ENCODE data around the gene GNG5.
A peak's percentile ranks its signal among the peaks of the same experiment; 100 is the strongest.
"Not testable (repeated sequence)": the region's sequence is repeated elsewhere in the genome, so short reads cannot be mapped to it uniquely, and the experiment has no call there.

The GNG5 gene

GRCh38 chr1:84481317-84481716, 25.1 kb downstream of the GNG5 start:
- no peak for DNase-seq

GRCh38 chr1:84480650-84481049, 25.7 kb downstream of the GNG5 start:
- DNase-seq = no peak

- DNase-seq = no peak
These were observed 26.4 kb downstream of the GNG5 start for GRCh38 chr1:84479998-84480397.

GRCh38 chr1:84478876-84479868, 27.2 kb downstream of the GNG5 start, which contains the start of gene RPF1:
RPF1 (plus strand) TSS chr1:84479266; CDS start chr1:84479282, 16 bp downstream.
- DNase-seq = peak; percentile 76

- no peak for DNase-seq
These were observed 30.2 kb downstream of the GNG5 start for GRCh38 chr1:84476225-84476624.

- DNase-seq = no peak
These were observed 39.1 kb downstream of the GNG5 start for GRCh38 chr1:84467298-84467697.

- no peak for DNase-seq
These were observed 44.3 kb downstream of the GNG5 start for GRCh38 chr1:84462118-84462517.

- DNase-seq = no peak
These were observed 53.9 kb downstream of the GNG5 start for GRCh38 chr1:84452436-84452835.

- no peak for DNase-seq
These were observed 55.5 kb downstream of the GNG5 start for GRCh38 chr1:84450910-84451309.

- not testable (repeated sequence) for DNase-seq
These were observed 57.7 kb downstream of the GNG5 start for GRCh38 chr1:84448704-84449103.
